ENCODE results near the gene SEMA4B.

The SEMA4B gene

DNA sequence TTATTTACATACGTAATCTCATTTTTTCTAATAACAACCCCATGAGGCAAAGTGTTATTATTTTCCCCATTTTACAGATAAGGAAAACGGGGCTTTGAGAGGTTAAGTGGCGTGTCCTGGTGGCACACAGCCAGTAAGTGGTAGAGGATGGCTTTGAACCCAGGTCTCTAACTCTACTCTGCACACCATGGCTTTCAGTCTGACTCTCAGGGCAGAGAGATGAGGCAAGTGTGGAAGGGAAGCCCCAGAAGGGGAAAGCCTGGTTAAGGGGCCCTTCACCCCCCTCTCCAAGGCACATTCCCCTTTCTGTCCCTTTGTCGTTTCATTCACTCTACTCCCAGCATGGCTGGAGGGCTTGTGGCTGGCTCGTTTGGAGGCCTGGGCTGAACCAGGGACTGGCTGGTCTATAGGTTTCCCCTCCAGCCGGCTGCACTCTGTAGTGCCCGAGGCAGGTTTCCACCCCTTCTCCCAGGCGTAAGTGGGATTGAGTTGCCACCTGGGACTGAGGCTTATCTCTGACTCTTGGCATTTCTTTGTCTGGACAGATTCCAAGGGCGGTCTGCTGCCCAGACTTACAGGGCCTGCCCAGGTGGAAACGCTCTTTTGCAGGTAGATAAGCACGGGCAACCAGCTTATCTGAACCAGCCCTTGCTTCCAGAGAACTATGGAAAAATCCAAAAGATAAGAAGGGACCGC lies 12.1 kb downstream of the SEMA4B start:
- DNase-seq (ENCODE audit: low read depth), result no peak
- TF ChIP-seq, protein P1, sequence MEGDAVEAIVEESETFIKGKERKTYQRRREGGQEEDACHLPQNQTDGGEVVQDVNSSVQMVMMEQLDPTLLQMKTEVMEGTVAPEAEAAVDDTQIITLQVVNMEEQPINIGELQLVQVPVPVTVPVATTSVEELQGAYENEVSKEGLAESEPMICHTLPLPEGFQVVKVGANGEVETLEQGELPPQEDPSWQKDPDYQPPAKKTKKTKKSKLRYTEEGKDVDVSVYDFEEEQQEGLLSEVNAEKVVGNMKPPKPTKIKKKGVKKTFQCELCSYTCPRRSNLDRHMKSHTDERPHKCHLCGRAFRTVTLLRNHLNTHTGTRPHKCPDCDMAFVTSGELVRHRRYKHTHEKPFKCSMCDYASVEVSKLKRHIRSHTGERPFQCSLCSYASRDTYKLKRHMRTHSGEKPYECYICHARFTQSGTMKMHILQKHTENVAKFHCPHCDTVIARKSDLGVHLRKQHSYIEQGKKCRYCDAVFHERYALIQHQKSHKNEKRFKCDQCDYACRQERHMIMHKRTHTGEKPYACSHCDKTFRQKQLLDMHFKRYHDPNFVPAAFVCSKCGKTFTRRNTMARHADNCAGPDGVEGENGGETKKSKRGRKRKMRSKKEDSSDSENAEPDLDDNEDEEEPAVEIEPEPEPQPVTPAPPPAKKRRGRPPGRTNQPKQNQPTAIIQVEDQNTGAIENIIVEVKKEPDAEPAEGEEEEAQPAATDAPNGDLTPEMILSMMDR (conservative IDR thresholded peaks at IDR 0.05; ENCODE audit: low read length), result no peak
- no peak overlapping the region for H3K4me3 ChIP-seq (ENCODE audit: low read length)

DNA sequence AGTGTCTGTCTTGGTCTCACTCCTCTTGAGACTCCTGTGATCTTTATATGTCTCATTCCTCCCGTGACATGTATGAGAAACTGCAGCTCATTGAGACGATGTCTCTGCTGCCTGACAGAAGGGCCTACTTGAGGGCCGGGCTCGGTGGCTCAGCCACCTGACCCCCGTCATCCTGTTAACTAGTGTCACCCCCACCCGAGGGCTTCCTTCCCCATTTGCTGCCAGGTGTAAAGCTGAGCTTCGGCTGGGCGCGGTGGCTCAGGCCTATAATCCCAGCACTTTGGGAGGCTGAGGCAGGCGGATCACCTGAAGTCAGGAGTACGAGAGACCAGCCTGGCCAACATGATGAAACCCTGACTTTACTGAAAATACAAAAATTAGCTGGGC lies 12.7 kb downstream of the SEMA4B start:
- DNase-seq (ENCODE audit: low read depth), result no peak
- TF ChIP-seq, protein P1 (conservative IDR thresholded peaks at IDR 0.05; ENCODE audit: low read length), result no peak
- H3K4me3 ChIP-seq (ENCODE audit: low read length), result no peak overlapping the region

DNA sequence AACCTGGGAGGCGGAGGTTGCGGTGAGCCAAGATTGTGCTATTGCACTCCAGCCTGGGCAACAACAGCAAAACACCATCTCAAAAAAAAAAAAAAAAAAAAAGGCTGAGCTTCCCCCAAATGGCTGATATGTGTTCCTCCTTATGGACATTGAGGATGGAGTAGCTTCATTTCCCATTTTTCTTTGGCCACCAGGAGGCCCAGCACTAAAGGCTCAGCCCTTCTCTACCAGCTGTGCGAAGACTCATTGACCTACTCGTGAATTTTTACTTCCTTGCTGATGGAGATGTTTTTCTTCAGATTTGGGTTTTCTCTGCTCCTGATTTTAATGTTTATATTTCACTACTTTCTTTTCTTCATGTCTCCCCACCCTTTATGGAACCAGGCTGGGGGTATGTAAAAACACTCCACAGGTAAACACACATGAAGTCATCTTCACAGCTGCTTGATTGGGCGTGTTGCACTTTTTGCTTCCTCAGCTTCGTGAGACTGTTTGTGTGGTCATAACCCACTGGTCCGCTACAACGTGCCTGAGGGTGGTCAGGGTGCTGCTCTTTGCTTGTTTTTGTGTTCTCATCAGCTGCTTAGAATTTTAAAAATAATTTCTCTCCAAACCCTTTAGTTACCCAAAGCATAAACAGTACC lies 13.5 kb downstream of the SEMA4B start:
- DNase-seq (ENCODE audit: low read depth), result no peak
- H3K4me3 ChIP-seq (ENCODE audit: low read length), result no peak overlapping the region
- TF ChIP-seq, protein P1 (conservative IDR thresholded peaks at IDR 0.05; ENCODE audit: low read length), result peak; percentile 40

DNA sequence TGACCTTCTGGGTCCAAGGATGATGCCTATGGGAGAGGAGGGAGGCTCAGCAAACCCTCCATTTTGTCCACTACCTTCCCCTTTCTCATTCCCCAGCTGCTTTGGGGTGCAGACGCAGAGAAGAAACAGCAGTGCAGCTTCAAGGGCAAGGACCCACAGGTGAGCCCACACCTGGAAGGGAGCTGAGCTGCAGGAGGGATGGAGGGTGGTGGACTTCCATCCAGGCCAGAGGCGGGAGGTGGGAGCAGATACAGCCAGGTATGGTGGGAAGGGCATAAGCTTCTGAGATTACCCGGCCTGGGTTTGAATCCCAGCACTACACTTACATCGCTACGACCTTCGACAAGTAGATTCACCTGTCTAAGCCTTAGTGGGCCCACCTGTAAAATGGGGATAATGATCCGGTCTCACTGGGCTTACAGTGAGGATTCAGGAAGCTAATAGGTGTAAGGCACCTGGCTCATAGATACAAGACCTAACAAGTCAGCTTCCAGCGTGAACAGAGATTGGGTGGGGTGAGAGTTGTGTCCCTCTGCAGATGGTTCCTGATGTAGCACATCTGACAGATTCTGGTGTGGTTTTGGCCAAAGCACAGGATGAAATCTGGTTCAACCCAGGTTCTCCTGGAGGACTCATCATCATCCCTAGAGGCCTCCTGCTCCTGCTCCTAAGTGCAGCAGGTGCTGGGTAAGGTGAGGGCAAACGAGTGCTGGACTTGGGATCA lies 16.7 kb downstream of the SEMA4B start:
- TF ChIP-seq, protein P1 (conservative IDR thresholded peaks at IDR 0.05; ENCODE audit: low read length), result no peak
- no peak overlapping the region for H3K4me3 ChIP-seq (ENCODE audit: low read length)
- DNase-seq (ENCODE audit: low read depth), result no peak

DNA sequence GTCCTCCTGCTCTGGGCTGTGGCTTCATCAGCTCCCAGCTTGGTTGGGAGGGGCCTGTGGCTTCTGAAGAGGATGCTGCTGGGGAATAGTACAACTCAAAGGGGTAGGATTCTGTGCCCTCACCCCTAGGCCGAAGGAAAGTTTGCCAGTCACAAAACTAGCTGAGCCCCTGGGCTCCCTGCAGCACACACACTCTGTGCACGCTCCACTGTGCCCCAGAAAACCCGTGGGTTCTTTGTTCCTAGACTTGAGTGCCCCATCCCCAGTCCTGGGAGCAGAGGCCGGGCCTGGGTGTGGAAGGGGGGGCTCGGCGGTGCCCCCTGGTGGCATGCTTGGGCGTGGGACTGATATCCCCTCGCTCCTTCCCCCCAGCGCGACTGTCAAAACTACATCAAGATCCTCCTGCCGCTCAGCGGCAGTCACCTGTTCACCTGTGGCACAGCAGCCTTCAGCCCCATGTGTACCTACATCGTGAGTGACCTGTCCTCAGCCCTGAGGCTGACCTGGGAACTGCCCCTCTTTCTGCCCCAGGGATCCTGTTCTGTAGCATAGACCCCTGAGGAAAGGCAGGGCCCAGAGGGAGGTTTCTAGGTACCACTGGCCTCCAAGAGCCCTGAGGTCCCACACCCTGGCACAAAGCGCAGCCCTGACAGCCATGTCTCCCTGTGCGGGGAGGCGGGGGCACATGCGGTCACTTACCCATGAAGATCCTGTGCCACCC lies 18.5 kb downstream of the SEMA4B start:
- TF ChIP-seq, protein P1 (conservative IDR thresholded peaks at IDR 0.05; ENCODE audit: low read length), result peak; percentile 53
- H3K4me3 ChIP-seq (ENCODE audit: low read length), result no peak overlapping the region
- DNase-seq (ENCODE audit: low read depth), result no peak

DNA sequence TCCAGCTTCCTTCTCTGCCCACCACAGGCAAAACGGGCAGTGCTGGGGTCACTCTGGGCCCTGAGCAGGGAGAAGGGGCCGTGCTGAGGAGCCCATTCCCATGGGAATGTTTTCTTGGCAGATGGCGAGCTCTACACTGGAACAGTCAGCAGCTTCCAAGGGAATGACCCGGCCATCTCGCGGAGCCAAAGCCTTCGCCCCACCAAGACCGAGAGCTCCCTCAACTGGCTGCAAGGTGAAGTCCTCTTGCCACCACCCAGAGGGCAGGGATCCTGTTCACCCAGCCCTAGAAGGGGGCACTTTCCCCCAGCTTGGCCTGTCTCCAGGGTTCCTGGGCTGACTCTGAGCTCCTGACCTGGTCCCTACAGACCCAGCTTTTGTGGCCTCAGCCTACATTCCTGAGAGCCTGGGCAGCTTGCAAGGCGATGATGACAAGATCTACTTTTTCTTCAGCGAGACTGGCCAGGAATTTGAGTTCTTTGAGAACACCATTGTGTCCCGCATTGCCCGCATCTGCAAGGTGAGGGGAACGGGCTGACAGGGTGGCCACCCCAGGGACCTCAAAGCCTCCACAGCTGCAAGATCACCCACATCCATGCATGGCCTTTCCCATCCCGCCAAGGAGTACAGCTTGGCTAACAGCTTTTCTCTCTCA lies 20.2 kb downstream of the SEMA4B start:
- no peak overlapping the region for H3K4me3 ChIP-seq (ENCODE audit: low read length)
- TF ChIP-seq, protein P1 (conservative IDR thresholded peaks at IDR 0.05; ENCODE audit: low read length), result peak; percentile 95
- DNase-seq (ENCODE audit: low read depth), result peak; percentile 90

Data from AG10803 (cell line).